GM21526 (cell line): ENCODE measurements around the gene PGBD5.

Source experiments
- ATAC-seq: cut with Tn5 transposase; IDR thresholded peaks from one replicate; pipeline ENCODE4 v1.9.1; 2021; ENCODE audit warnings: moderate library complexity; ENCODE audit not compliant: unreplicated experiment, low FRiP score

Gene PGBD5

DNA sequence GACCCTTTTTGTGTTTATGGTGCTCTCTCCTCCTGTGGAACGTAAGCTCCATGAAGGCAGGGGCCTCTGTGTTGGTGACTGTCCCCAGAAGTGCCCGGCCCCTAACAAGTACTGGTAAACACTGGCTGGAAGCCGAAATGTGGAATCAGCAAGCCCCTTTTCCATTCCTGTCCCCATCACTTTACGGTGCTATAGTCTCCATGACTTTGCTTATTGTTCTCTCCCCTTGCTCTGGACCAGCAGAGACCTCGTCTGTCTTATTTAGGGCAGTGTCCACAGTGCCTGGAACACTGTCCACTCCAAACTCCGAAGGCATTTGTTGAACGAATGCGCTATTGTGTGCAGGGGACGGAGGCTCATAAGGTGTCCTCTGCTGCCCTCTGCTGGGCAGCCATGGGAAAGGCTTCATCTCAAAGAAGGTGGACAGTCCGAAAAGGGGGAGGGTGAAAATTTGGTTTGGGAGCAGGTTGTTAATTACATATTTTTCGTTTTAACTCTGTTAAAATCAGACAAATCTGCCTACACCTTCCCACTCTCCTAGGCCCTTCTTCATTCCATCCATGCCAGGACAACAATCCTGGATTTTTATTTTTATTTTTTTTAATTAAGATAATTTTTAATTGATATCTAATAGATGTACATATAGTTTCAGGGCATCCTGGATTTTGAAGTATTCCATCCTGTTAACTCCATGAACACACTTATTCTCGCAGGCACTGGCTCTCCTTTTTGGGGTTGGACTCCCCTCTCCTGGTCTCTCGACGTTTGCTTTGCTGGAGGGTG lies 115.6 kb downstream of the PGBD5 start:
- ATAC-seq, result peak; percentile 51

DNA sequence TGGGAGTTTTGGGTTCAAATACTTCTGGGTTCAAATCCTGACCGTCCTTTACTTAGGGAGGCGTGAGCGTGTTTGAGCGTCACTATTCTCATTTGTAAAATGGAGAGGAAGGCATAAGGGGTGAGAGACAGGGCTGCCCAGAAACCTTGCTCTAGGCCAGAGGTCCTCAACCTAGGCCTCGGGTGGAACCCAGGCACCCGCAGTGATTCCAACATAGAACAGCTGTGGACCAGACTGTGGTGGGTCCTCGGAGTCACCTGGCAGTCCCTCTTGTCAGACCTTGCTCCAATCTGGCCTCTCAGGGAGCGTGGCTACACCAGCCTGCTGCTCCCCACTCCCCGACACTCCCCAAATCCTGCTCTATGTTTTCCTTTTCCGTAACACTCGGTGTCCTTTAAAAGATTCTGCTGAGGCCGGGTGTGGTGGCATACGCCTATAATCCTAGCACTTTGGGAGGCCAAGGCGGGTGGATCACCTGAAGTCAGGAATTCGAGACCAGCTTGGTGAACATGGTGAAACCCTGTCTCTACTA lies 116.4 kb downstream of the PGBD5 start:
- ATAC-seq, result no peak

DNA sequence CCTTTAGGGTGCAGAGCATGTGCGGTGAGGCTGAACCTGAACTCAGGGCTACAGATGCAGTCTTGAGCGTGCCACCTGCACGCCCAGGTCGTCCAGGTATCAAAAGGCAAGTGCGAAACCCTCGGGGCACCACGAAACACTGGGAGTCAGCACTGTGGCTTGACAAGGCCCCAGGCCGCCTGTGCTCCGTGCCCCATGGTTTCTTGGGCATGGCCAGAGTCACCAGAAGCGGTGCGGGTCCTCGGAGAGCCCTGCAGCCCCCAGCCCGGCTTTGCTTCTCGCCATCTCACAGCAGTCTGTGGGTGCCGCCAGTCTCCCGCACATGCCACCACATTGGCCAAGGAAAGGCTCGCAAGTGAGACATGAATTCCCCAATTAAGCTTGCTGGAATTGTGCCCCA lies 117.3 kb downstream of the PGBD5 start:
- ATAC-seq, result no peak

DNA sequence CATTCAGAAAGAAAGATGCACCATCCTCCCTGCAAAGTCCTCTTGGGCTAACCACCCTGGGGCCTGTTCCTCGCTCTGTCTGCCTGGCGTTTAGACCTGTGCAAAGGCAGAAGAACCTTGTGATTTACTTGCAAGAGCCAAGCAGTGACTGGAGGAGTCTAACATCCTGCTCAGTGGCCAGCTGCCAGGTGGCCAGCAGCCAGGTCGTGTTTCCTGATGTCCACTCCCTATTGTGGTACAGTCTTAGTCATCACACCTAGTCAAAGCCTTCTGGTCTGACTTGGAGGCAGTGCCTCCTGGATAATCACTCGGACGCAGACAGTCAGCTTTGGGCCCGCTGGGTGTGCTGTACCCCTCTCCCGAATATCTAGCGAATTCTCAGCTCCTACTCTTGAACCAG lies 118.1 kb downstream of the PGBD5 start:
- no peak for ATAC-seq

DNA sequence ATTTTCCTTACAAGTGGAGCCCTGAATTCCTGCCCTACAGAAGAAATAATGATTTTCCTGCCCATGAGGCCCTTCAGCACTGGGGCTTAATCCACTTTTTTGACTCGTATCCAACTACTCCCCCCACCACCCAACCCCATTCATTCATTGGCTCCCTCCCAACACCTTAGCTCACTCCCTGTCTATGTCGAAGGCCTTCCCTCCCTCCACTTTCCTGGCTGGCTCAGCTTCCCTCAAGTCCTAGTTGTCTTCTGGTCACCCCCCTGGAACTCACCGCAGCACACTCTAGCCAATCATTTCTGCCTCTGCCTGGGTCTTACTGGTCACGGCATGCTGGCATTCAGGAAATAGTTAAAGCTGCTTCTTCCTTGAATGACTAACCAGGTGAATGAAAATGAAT lies 118.9 kb downstream of the PGBD5 start:
- ATAC-seq, result no peak

DNA sequence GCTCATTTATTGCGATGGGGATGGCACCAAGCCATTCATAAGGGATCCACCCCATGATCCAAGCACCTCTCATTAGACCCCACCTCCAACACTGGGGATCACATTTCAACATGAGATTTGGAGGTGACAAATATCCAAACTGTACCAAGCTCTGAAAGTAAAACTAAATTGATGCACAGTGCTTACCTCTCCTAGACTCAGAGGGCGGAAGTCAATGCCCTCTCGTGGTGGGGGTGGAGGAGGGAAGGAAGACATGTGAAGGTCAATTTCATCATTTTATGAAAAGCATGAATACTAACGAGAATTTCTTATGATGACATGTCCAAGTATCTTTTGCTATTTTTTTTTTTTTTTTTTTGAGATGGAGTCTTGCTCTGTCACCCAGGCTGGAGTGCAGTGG lies 120.0 kb downstream of the PGBD5 start:
- no peak for ATAC-seq

DNA sequence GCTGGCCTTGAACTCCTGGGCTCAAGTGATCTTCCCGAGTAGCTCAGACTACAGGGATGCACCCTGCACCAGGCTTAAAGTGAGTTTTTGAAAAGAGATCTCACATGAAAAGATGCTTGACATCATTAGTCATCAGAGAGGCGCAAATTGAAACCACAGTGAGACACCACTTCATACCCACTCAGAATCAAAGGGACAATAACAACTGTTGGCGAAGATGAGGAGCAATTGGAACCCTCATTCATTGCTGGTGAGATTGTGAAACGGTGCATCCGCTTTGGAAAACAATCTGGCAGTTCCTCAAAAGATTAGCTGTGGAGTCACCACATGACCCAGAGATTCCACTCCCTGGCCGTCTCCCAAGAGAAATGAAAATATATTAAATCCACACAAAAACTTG lies 122.3 kb downstream of the PGBD5 start:
- no peak for ATAC-seq

DNA sequence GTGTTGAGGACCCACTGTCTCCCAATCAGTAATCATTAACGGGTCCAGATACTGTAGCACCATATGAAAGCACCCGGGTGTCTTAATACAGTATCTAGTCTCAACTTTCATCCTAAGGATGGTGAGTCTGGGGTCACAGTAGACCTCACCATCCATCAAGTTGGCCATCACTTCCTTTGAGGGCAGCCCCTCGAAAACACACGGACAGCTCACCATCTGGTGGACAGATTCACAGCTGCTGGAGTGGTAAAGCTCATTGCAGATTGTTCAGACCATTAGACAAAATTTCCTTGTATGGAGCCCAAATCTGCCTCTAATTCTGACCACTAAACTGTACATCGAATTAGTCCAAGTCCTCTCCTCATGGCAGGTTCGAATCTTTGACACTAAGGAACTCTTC lies 123.1 kb downstream of the PGBD5 start:
- no peak for ATAC-seq

DNA sequence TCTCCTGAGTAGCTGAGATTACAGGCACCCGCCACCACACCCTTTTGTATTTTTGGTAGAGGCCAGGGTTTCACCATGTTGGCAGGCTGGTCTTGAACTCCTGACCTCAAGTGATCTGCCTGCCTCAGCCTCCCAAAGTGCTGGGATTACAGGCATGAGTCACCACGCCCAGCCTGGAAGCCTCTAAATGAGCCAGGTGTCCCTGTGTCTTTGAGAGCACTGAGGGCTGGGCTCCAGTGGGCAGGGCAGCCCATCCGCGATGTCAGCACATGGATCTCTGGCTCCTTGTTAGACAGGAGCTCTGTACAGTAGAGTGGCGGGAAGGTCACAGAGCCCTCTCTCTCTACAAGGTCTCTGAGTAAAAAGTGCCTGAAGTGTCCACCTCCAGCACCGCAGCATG lies 124.3 kb downstream of the PGBD5 start:
- ATAC-seq, result no peak

DNA sequence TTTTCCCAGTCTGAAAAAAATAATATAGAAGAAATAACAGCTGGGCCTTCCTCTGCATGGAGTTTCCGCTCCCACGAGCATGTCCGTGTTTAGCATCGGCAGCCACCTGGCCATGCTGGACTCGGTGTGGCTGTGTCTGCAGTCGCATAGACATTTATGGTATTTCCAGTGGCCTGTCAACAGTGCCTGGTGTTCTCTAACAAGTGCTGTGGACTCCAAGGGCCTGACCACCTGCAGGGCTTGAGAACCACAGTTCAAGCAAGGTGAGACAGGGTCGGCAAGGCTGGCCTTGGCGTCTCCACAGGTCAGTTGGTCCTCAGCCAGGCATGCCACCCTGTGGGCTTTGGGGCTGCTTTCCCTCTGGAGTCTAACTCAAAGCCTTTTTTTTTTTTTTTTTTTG lies 124.8 kb downstream of the PGBD5 start:
- no peak for ATAC-seq

DNA sequence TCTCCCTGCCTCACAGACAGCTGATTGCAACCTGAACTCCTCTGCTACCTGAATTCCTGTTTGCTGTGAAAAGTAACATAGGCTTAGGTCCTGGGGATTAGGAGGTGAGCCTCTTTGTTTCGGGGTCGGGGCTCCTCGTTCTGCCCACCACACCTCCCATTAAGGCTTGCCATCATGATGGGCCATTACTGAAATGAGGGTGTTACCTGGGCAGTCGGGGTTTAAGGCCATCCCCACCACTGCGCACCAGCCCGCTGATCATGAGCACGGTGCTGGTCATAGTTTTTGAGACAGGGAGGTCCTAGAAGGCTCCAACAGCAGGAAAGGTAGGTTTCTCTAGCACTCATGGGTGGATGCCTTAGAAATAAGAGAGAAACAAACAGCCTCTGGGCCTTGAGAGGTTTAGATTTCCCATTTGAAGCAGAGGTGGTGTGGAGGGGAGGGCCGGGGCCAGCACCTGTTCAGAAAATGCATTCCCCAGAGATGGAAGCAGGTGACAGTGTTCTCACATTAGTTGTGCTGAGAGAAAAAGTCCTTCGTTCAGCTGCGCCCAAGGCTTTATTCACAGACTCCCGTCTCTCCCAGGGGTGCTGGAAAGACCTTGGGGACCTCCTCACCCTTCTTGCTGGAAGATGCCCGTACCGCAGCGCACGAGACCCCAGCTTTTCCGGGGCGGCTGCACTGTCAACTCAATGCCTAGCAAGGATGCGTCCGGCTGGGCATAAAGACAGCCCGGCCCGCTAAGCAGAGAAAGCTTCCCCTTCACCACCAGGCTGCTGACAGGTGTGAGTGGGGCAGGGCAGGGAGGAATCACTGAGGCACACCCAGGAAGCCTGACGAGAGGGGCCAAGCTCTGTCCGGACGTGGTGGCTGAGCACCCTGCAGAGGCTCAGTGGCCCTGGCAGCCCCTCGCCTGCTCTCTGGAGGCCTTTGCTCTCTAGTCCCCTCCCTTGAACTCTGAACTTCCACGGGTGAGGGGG lies 125.5 kb downstream of the PGBD5 start:
- ATAC-seq, result no peak

DNA sequence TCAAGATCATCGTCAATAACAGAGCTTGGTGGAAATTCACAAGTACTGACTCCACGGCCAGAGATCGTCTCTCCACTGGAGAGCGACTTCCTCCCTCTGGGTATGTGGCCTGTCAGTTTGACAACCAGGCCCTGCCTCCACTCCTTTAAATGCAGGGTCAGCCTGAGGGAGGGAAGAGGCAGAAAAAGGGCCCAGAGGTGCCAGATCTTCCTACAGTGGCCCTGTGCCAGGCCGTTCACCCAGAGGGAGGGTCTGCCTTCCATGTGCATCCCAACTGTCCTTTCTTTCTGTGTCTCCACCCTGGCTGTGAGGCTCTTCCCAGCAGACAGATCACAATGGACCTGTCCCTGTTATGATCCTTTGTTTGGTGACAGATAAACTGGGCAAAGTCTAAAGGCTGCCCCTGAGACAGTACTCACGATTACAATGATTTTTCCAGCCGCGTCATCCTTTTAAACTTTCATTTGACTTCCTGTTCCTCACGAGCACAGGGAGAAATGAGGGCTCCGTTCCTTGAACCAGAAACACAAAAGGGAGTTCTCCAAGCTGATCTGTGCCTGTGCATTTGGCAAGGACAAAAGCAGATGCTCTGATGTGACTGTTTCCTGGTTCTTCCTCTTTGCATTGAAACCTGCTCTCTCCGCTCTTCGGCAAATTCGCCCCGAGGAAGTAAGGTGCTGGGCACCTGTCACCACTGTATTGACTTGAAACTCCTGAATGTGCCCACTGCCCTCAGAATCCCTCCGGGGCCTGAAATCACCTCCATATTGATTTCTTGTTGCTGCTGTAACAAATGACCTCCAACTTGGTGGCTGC lies 126.7 kb downstream of the PGBD5 start:
- ATAC-seq, result no peak

DNA sequence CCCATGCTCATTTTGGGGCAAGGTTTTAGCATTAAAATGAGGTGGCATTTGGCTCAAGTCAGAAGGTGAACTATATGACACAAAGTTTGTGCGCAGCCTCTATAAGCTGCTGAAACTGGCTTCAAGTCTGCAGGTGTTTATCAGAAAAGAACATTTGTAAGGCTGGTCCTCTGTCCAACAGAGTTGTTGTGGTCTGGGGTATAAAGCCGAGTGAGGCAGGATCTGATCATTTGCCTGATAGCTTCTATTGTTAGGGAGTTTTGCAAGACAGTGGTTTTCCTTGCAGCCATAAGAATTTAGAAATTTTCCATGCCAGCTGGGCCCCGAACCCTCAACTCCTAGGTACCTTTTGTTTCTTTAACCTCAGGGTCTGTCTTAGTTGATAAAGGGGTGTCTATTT lies 130.8 kb downstream of the PGBD5 start:
- ATAC-seq, result no peak

DNA sequence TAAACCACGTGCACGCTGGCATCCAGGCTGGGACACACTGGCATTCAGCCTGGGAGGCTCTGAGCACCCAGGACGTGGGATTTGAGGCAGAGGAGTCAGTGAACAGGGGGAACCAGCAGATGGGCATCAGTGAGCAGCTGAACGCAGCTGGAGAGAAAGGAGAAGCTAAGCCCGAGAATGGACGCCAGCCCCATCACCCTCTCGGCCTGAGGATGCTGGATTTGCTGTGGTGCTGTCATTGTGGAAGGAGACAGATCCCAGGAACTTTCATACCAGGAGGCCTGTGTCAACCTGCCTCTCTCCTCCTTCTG lies 132.8 kb downstream of the PGBD5 start:
- no peak for ATAC-seq

DNA sequence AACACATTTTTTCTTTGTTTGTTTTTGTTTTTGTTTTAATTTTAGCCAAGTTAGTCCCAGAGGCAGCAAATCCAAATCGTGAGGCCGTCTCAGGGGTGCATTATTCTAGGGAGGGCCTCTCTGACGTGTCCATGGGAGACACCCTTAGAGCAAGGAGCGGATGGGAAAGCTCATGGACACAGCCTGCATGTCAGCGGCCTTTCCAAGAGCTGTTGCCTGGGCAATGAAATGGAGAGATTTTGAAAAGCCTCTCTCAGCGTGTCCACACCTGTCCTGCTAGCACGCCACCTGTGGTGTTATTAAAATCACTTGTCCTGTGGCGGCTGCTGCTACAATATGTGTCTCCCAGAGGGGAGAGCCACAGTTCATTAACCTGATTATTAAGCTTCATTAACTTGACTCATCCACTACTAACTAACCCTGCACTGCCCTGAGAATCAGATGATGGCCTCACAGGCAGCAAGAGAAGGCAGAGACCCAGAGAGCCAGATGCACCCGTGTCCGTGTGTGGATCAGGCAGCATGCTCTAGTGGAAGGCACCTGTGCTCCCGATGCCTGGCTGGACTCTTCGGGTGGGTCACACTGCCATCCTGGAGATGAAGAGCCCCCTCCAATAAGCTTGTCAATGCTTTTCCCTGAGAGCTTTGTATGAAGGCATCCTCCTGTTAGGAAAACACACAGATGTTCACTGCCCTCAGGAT lies 133.3 kb downstream of the PGBD5 start:
- no peak for ATAC-seq

DNA sequence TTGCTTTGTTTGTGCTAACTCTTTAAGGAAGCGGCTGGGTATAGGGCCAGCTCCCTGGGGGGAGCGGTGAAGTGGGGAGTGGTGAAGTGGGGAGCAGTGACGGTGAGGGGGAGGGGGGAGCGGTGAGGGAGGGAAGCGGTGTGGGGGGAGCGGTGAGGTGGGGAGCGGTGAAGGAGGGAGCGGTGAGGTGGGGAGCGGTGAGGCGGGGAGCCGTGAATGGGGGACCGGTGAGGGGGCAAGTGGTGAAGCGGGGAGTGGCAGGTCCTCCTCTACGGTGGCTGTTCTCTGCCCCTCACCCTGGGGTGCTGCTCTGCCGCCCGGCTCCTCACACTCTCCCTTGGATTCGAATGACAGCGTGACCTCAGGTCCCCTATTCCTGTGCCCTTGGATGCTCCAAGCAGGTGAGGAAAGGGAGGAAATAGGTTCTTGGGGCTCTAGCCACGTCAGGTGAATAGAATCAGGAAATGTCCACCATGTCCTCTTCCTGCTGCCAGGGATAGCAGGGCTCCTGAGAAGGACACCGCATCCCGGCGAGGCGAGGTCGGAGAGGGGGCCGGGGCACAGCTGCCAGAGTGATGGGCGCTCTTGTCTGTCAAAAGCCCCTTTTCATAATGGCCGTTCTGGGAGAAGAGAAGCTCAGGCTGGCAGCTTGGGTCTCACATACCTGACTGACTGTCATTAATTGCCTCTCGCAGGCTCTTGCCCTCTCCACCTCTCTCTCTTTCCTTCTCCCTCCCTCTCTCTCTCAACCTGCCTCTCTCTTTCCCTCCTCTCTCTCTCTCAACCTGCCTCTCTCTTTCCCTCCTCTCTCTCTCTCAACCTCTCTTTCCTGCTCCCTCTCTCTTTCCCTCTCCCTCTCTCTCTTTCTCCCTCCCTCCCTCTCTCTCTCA lies 134.2 kb downstream of the PGBD5 start:
- no peak for ATAC-seq

DNA sequence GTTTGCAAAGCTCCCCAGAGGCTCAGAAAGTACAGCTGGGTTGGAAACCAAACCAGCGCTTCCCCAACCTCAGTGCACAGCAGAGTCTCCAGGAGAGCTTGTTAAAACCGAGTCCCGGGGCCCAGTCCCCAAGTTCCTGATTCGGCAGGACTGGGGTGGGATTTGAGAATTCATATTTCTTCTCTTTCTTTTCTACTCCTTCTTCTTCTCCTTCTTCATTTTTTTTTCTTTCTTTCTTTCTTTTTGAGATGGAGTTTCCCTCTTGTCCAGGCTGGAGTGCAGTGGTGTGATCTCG lies 136.8 kb downstream of the PGBD5 start:
- ATAC-seq, result no peak

DNA sequence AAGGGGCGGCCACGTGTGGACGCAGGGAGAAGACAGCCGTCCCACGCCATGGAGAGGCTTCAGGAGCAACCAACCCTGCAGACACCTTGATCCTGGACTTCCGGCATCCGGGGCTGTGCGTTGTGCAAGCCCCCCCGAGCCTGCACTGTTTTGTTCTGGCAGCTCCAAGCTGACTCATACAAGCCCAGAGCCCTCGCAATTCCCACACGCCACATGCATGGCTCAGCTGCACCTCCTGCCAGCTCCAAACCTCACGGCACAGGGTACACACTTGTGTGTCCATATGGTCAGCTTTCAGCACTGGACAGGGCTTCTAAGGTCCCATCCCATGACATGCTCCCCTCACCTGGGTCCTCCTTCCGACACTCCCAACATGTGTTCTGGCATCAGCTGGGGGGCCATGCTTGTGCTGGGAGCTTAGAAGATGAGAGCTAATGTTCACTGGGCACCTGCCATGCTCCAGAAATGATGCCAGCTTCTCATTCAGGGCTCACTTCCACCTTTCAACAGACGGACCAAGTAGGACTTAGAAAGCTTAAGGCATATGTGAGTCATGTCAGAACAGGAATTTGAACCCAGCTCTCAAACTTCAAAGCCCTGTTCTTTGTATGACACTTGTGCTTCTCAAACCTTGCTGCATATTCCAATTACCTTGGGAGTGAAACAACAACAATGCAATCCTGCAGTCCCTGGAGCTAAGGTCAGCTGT lies 137.3 kb downstream of the PGBD5 start:
- no peak for ATAC-seq
